VCaP (cell line): Measurements from ENCODE around the gene MEF2D.

Experiments used
- H3K27ac ChIP-seq: fragments of 450-650 bp; 2 replicates; pipeline ENCODE4 v1.5.1; 2017
- TF ChIP-seq, protein P1 (sequence below): fragments of 450-650 bp; conservative IDR thresholded peaks from 2 replicates; pipeline ENCODE4 v1.5.1; 2017; ENCODE audit warnings: mild to moderate bottlenecking, moderate library complexity

Gene MEF2D

DNA sequence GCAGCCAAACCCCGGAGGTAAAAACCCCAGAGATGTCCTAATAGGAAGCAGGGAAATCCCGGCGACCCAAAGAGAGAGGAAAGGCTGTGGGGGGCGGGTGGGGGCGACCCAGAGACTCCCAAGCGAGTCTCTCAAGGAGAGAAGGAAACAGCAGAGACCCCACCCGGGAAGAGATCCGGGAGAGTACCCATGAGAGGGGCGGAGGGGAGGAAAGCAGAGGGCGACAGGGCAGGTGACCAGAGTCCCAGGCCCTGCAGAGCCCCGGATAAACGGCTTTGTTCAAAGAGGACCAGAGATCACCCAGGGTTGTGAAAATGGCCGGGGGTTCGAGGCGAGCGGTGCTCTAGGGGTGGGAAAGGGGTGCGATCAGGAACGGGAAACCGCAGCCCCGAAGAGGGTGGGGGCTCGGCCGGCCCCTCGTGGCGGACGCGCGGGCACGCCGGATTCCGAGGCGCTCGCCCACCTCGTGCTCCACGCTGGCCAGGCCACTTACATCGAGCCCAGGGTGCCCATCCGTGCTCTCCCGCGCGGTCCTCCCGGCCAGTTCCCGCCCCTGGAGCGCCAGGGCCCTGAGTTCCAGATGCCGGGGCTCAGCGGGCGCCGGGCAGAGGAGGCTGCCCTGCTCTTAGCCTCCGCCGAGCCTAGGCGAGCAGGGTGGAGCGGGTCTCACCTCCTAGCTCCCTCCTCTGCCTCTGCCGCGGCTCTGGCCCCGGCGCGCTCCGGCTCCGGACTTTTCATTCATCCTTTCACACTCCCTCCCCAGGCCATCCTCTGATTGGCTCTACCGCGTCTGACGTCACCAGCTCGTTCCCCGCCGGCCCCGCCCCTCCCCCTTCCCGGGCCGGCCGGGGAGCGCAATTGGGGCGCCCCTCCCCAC, 79.3 kb downstream of the MEF2D start:
- H3K27ac ChIP-seq, result no peak overlapping the region
- TF ChIP-seq, protein P1, sequence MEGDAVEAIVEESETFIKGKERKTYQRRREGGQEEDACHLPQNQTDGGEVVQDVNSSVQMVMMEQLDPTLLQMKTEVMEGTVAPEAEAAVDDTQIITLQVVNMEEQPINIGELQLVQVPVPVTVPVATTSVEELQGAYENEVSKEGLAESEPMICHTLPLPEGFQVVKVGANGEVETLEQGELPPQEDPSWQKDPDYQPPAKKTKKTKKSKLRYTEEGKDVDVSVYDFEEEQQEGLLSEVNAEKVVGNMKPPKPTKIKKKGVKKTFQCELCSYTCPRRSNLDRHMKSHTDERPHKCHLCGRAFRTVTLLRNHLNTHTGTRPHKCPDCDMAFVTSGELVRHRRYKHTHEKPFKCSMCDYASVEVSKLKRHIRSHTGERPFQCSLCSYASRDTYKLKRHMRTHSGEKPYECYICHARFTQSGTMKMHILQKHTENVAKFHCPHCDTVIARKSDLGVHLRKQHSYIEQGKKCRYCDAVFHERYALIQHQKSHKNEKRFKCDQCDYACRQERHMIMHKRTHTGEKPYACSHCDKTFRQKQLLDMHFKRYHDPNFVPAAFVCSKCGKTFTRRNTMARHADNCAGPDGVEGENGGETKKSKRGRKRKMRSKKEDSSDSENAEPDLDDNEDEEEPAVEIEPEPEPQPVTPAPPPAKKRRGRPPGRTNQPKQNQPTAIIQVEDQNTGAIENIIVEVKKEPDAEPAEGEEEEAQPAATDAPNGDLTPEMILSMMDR, result no peak

DNA sequence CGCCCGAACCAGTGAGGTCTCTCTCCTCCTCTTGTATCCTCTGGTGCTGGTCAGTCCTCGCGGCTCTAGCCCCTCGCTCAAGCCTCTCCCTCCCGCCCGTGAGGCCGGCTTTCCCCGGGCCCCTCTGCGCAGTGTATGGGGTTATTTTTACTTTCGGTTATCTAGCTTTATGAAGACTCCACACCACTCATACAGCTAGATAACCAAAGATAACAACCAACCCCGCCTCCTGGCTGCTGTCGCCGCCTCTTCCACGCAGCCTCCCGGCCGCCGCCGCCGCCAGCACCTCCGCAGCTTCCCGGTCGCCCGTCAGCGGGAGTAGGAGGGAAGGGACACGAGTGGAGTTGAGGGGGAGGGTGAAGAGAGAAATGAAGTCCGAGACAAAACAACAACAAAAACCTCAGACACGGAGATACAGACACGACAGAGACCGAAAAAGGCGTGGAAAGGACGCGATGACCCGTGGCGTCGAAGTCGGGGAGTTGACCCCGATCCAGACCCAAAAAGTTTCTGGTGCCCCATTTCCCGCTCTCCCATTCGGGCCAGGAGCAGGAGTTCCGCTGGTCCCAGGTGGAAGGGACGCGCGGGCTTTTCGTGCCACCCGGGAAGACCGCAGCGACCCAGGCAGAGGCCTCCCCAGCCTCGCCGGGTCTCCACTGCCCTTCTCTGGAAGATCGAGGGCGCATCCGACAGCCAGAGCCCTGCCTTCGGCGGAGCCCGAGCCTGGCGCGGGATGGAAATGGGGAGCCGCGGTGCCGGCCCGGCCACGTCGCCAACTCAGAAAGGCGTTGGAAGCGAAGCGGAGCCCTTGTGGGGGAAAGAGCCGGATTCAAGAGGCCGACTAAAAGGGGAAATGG, 80.1 kb downstream of the MEF2D start:
- TF ChIP-seq, protein P1, result no peak
- H3K27ac ChIP-seq, result no peak overlapping the region

GRCh38 chr1:156419854-156420204, 80.7 kb downstream of the MEF2D start:
- TF ChIP-seq, protein P1, result no peak
- peak overlapping the region; percentile 3; the same call in 1 of the 2 replicates for H3K27ac ChIP-seq

- H3K27ac ChIP-seq, result peak overlapping the region; percentile 3; the same call in 1 of the 2 replicates
- TF ChIP-seq, protein P1, result no peak
Observed at GRCh38 chr1:156418416-156419070, 82.0 kb downstream of the MEF2D start.

DNA sequence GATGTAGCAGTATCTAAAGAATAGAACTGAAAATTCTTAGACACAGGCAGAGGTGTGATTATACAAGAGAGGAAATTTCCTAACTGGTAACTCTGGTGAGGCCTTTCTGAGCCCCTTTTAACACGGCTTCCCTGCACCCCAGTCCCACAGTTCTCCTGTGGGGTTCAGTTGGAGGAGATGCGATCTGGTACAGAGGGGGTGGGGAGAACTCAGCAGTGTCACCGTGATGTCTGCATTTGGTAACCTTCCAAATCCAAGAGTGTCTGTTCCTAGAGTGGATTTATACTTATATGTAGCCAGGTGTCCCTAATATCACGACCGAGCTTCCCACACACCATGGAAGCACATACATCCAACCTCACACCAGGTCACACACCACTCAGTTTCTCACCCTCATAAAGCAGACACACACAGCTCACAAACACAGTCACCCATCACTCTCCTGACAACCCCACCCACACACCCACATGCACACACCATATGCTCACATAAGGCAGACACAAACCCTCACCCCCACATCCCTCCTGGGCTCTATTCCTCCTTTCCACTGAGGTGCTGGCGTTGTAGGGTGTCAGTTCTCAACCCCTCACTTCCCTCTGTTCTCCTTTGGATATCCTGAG, 83.1 kb downstream of the MEF2D start:
- H3K27ac ChIP-seq, result no peak overlapping the region
- TF ChIP-seq, protein P1, result no peak

GRCh38 chr1:156416993-156417392, 83.6 kb downstream of the MEF2D start:
- TF ChIP-seq, protein P1, result no peak

More at GRCh38 chr1:156416993-156417392, 83.6 kb downstream of the MEF2D start:
- H3K27ac ChIP-seq, result no peak overlapping the region
